Measurements from ENCODE around the gene SHROOM4.

- no peak for TF ChIP-seq CTCF (IDR thresholded peaks at IDR 0.05; ENCODE audit: borderline replicate concordance, extremely low read depth, low read length, poor library complexity, severe bottlenecking)
- no peak for TF ChIP-seq EZH2 (IDR thresholded peaks at IDR 0.05; ENCODE audit: borderline replicate concordance, low read depth, low read length, severe bottlenecking)
Measured at GRCh38 chrX:50812995-50813842, 775 bp downstream of the SHROOM4 start.

All from DND-41 (cell line).